NT2/D1 (cell line): ENCODE results near the gene KCNQ1OT1.

ENCODE experiments used
- DNase-seq: peaks from one replicate; pipeline ENCODE4 v3.0.0-alpha.2; 2011; ENCODE audit warnings: low read depth, low spot score
- H3K27me3 ChIP-seq: 2 replicates; pipeline ENCODE4 v1.6.0; 2011; ENCODE audit warnings: mild to moderate bottlenecking; ENCODE audit not compliant: insufficient read length, insufficient read depth
- H3K36me3 ChIP-seq: 2 replicates; pipeline ENCODE4 v1.6.1; 2011; ENCODE audit warnings: mild to moderate bottlenecking, low read length, mixed read lengths; ENCODE audit not compliant: insufficient read depth, insufficient read length
- H3K4me1 ChIP-seq: 2 replicates; pipeline ENCODE4 v1.5.1; 2011; ENCODE audit not compliant: insufficient read depth, insufficient read length
- H3K4me3 ChIP-seq: 2 replicates; pipeline ENCODE4 v1.5.1; 2011; ENCODE audit warnings: low read depth; ENCODE audit not compliant: insufficient read length
- H3K9ac ChIP-seq: 2 replicates; pipeline ENCODE4 v1.6.0; 2011; ENCODE audit warnings: low read depth; ENCODE audit not compliant: insufficient read length
- H3K9me3 ChIP-seq: 2 replicates; pipeline ENCODE4 v1.5.1; 2011; ENCODE audit warnings: mild to moderate bottlenecking, low read length; ENCODE audit not compliant: insufficient read depth
- SUZ12 ChIP-seq: IDR thresholded peaks from 2 replicates; pipeline ENCODE4 v1.6.1; 2011; ENCODE audit not compliant: insufficient read length, insufficient read depth; ENCODE audit errors: extremely low read depth
- YY1 ChIP-seq: IDR thresholded peaks from 2 replicates; pipeline ENCODE4 v1.6.1; 2011; ENCODE audit not compliant: insufficient read length, insufficient read depth
- ZNF274 ChIP-seq: IDR thresholded peaks from 2 replicates; pipeline ENCODE4 v1.6.1; 2011; ENCODE audit warnings: mild to moderate bottlenecking, low read depth, low read length

The KCNQ1OT1 gene

GRCh38 chr11:2650343-2650867 lies 49.4 kb downstream of the KCNQ1OT1 start:
- Histone ChIP-seq H3K4me1 (no peaks in the 10 kb centered on the region), H3K36me3 (no peaks in the 10 kb centered on the region), H3K27me3 (peaks cover 61% of the 10 kb centered on the region), H3K4me3 (no peak overlapping the region), H3K9ac (no peak overlapping the region), H3K9me3 (peaks cover 62% of the 10 kb centered on the region)
- no peak for TF ChIP-seq SUZ12
- TF ChIP-seq ZNF274: no peak
- no peak for TF ChIP-seq YY1
- no peak for DNase-seq

GRCh38 chr11:2649848-2650247 lies 49.9 kb downstream of the KCNQ1OT1 start:
- H3K9me3 ChIP-seq: peaks cover 68% of the 10 kb centered on the region
- DNase-seq: no peak
- no peaks in the 10 kb centered on the region for H3K4me1 ChIP-seq
- H3K4me3 ChIP-seq: no peak overlapping the region
- no peaks in the 10 kb centered on the region for H3K36me3 ChIP-seq
- no peak overlapping the region for H3K9ac ChIP-seq
- peaks cover 66% of the 10 kb centered on the region for H3K27me3 ChIP-seq
- TF ChIP-seq ZNF274: no peak
- no peak for TF ChIP-seq SUZ12
- TF ChIP-seq YY1: no peak

DNA sequence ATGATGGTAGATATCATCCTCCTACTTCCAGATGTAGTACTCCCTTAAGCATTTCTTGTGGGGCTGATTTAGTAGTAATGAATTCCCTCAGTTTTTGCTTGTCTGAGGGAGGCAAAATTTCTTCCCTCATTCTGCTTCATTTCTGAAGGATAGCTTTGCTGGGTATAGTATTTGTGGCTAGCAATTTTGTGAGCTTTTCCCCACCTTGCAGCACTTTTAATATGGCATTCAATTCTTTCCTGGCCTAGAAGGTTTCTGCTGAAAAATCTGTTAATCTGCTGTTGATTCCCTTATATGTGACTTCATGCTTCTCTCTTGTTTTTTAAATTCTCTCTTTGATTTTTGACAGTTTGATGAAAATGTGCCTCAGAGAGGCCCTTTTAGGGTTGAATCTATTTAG lies 50.4 kb downstream of the KCNQ1OT1 start:
- no peaks in the 10 kb centered on the region for H3K4me1 ChIP-seq
- H3K9ac ChIP-seq: no peak overlapping the region
- no peak for DNase-seq
- TF ChIP-seq SUZ12 (no peak), YY1 (no peak), ZNF274 (no peak)
- peaks cover 71% of the 10 kb centered on the region for H3K27me3 ChIP-seq
- no peak overlapping the region for H3K4me3 ChIP-seq
- peaks cover 72% of the 10 kb centered on the region for H3K9me3 ChIP-seq
- H3K36me3 ChIP-seq: no peaks in the 10 kb centered on the region

GRCh38 chr11:2647953-2648352 lies 51.8 kb downstream of the KCNQ1OT1 start:
- Histone ChIP-seq H3K27me3 (peaks cover 72% of the 10 kb centered on the region), H3K9ac (no peak overlapping the region), H3K36me3 (no peaks in the 10 kb centered on the region), H3K9me3 (peaks cover 87% of the 10 kb centered on the region), H3K4me3 (no peak overlapping the region), H3K4me1 (no peaks in the 10 kb centered on the region)
- DNase-seq: no peak
- no peak for TF ChIP-seq YY1
- no peak for TF ChIP-seq ZNF274
- TF ChIP-seq SUZ12: no peak

DNA sequence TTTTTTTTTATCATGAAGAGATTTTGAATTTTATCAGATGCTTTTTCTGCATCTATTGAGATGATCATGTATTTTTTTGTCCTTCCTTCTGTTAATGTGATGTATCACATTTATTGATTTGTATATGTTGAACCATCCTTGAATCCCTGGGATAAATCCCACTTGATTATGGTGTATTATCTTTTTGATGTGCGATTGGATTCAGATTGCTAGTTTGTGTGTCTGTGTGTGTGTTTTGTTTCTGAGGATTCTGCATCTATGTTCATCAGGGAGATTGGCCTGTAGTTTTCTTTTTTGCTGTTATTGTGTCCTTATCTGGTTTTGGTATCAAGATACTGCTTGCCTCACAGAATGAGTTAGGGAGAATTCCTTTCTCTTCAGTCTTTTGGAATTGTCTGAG lies 52.6 kb downstream of the KCNQ1OT1 start:
- no peaks in the 10 kb centered on the region for H3K36me3 ChIP-seq
- no peak for DNase-seq
- no peak overlapping the region for H3K9ac ChIP-seq
- no peaks in the 10 kb centered on the region for H3K4me1 ChIP-seq
- H3K27me3 ChIP-seq: peaks cover 73% of the 10 kb centered on the region
- H3K4me3 ChIP-seq: no peak overlapping the region
- peaks cover 94% of the 10 kb centered on the region for H3K9me3 ChIP-seq
- TF ChIP-seq YY1: no peak
- no peak for TF ChIP-seq SUZ12
- TF ChIP-seq ZNF274: no peak

DNA sequence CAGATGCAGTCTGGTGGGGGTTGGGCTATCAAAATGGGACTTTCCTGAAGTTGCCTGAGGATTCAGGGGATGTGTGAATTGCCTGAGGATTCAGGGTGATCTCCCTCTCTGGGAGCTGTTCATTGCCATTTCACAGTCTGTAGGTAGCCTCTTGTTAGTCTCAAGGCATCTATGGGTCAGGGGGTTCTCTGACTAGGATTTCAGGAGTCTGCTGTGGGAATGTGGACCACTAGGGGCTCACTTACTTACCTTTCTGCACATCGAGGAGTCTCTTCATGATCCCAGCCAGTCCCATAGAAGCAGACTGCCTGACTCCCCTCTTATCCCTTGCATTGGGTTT lies 54.0 kb downstream of the KCNQ1OT1 start:
- no peak for DNase-seq
- Histone ChIP-seq H3K4me1 (no peaks in the 10 kb centered on the region), H3K36me3 (no peaks in the 10 kb centered on the region), H3K9me3 (peaks cover 99% of the 10 kb centered on the region), H3K4me3 (no peak overlapping the region), H3K27me3 (peaks cover 75% of the 10 kb centered on the region), H3K9ac (no peak overlapping the region)
- TF ChIP-seq YY1 (no peak), SUZ12 (no peak), ZNF274 (no peak)

- peaks cover 71% of the 10 kb centered on the region for H3K27me3 ChIP-seq
- H3K9ac ChIP-seq: no peak overlapping the region
- H3K4me1 ChIP-seq: no peaks in the 10 kb centered on the region
- no peaks in the 10 kb centered on the region for H3K36me3 ChIP-seq
- H3K4me3 ChIP-seq: no peak overlapping the region
- no peak for DNase-seq
- H3K9me3 ChIP-seq: peaks cover 99% of the 10 kb centered on the region
- TF ChIP-seq YY1 (no peak), ZNF274 (no peak), SUZ12 (no peak)
These were observed 54.7 kb downstream of the KCNQ1OT1 start for GRCh38 chr11:2644844-2645778.
